Midbrain (tissue), 1 donor: ENCODE data around the gene PLCB4.

ENCODE experiments used
- DNase-seq: peaks from one replicate; lab custom pipeline; 2025; lab: John Stamatoyannopoulos, UW

Gene PLCB4

DNA sequence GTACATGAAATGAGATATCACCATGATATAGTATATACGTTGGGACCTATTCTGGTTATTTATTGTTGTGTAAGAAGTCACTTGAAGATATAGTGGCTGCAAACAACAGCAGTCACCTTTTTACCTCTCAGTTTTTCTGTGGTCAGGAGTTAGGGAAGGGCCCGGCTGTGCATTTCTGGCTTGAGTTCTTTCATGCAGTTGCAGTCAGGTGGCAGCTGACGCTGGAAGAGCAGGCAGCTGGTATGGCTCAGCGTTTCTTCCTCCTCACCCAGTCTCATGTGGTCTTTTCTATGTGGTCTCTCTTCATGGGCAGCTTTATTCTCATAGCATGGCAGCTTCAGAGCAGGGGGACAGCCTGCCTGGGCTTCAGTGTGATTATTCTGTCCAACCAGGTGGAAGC is 154.4 kb downstream of the PLCB4 start:
- no peak for DNase-seq

DNA sequence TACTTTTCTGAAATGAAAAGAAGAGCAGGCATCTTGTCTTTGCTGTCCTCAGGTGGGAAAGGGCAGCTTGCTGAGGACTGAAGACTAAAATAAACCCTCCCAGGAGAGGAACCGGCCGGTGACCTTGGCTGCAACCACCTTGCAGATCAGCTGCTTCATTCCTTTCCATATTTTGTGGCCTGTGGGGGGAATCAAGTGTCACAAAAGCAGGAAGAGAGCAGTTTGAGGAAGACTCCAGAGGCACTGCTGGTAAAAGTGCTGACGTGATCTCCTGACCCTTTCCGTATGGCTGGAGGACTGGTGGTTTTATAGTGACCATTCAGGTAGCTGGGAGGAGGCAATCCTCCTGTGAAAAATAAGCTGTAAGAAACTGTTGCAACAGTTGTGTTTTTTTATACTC is 157.0 kb downstream of the PLCB4 start:
- DNase-seq = no peak

DNA sequence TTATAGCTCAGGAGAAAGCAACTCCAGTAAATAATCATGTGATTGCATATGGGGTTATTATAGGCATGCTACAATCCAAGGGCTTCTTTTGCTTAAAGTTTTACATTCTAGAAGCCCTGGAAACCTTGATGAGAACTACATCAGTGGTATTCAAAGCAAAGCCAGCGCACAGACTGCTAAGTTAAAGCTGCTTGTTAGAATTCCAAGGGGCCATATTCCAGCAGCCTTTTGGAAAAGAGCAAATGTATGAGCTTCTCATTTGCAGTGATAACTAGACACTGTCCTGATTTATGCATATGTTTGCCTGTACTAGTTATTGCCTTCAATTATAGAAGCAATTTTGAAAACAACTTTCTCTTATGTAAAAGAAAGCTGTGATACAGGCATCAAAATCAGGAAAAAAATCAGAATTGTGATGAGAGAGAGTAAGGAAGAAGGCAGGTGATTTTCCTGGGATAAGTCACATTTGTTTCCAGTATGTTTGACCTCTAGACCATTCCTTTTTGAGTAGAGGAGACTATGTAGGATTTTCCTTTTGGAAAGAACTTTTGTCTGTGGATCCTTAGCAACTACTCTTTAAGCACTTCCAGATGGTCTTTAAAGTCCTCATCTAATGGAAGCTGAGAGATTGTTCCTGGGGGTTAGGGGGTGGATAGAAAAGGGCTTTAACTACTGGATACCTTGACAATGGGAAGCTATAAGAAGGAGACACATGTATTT is 159.2 kb downstream of the PLCB4 start:
- DNase-seq = no peak

DNA sequence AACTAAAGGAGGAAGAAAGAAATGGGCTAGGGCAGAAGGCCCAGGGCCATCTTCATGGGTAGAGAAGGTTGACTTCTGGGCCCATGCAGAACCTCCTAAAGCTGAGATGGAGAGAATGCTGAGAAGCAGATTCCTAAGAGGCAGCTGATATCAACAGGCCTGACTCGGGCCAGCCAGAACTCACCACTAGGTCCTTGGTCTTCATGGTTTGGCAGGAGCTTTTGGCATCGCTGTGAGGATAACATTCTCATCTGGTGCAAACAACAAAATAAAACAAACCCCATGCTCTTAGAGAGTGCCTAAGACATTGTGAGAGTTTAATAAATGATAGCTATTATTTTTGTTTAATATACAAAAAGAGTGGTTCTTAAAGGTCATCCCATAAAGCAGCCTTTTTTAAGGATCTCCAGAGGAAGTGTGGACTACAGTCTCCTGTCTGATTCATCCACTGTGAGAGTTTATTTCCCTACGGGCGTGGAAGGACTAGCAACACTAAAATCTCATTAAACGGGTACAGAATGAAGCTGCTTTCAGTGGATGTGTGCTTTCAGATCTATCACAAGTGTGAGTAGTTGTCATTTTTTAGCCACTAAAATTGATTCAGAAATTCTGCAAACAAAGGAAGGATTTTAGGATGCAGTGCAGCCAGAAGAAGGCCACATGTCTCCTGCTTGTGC is 160.0 kb downstream of the PLCB4 start:
- DNase-seq = no peak

DNA sequence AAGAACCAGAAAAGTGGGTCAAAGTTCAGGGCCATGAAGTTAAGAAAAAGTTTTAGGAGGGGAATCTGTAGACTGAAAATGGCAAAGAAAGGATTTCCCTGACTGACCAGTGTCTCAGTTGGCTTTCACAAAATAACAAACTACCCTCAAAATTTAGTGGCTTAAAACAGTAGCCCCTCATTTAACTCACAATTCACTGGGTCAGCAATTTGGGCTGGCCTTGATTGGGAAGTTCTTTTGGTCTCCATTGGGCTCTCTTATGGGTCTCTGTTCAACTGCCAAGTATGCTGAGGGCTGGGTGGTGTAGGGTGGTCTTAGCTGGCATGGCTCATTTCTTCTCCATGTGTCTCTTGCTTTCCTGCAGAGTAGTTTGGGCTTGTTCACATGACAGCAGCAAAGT is 161.5 kb downstream of the PLCB4 start:
- no peak for DNase-seq

DNA sequence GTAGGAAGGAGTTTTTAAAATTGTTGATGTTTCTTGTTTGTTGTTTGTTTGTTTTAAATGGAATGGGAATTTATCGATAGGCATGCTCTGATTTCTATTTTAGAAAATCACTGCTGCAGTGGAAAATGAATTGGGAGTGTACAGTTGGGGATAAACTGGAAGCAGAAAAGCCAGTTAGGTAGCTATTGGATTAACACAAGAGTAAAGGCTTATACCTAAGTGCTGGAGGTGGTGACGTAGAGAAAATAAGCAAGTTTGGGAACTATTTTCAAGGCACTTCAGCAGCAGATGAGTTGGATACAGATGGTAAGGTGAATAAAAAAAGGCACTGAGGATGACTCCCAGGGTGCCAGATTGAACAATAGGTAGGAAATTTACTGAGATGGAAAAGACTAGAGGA is 164.9 kb downstream of the PLCB4 start:
- DNase-seq = no peak

DNA sequence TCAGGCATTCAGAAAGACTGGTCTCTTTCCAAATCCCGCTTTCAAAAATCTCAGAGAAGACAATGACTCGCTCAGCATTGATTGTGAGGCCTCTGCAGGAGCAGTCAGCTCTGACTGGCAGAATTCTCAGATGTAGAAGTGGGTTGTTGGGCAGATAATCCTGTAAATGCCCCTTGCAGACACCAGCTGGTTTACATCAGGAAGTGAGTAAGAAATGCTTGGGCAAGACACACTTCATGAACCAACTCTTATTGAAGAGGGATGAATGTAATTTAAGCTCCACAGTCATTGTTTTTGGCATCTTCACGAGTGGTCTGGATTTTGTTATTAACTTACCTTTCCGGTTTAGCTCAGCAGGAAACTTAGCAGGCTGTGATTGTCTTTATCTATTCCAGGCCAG is 166.6 kb downstream of the PLCB4 start:
- no peak for DNase-seq

DNA sequence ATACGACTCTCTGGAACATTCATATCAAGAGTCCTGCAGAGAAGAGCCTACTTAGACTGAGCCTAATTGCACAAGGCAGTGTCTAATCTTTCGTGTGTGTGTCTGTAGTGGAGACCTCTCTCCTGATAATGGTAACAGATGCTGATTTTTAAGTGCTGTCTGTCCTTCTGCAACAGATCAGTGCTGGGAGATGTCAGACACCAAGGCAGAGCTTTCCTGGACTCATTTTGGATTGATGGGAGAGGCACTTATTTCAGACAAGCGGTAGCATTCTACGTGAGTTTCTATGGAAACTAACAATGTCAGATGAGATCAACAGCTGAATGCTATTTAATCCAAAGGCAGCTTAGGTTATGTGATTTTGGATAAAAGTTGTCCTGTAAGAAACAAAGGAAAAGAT is 167.6 kb downstream of the PLCB4 start:
- DNase-seq = no peak

DNA sequence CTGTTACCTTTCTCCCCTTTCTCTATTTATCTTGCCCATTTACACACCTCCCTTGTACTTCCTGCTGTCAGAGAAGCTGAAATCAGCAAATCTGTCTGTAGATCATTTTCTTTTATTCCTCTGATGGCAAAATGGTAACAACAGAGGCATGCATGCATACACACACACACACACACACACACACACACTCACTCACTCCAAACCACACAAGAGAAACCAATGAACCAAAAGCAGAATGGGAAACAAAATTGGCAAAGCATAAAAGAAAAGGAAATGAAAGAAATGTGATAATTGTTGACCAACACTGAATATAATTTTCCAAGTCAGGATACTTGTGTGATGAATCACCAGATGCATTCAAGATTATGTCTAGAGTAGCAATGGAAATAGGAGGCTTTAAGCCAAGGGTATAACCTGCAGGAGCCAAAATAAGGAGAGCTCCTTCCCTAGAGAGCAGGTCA is 172.4 kb downstream of the PLCB4 start:
- DNase-seq = no peak

DNA sequence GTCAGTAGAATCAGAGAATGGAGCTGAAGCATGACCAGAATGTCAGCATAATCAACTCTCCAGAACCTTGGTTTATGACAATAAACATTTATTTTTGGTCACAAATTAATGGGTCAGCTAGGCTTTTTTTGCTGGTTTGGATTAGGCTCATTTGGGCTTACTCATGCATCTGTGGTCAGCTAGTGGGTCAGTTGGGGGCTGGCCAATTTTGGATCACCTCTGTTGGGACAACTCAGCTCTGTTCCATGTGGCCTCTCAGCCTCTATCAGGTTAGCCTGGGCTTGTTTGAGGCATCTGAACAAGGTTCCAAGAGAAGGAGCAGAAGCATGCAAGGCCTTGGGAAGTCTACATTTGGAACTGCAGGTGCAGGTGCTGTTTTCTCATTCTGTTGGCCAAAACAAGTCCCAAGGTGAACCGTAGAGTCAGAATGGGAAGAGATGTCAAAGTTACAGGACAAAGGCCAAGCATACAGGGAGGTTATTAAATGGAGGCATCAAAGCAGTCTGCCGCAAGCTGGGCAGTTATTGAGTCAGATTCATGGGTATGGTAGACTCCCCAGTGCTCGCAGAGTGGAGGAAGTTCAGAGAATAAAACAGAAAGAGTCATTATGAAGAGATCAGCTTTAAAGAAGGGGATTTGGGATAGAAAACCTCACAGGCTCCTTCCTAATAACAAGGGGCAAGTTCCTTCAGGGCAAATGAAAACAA is 173.0 kb downstream of the PLCB4 start:
- no peak for DNase-seq

DNA sequence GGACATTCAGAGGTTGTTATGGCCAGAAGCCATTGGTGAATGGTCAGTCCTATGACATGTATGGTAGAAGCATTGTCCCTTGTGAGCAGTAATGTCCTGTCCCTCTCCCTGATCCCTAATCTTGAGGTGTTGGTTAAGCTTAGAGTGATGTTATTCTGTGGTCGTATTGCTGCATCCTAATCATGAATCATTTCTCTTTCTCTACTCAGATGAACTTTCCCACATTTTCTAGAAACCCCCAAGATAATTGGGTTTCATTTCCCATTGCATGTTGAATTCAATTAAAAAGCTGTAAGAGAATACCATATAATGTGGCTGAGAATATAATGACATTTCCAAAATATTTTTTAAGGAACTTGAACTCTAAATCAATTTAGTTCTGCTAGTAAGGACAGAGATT is 175.1 kb downstream of the PLCB4 start:
- DNase-seq = no peak

DNA sequence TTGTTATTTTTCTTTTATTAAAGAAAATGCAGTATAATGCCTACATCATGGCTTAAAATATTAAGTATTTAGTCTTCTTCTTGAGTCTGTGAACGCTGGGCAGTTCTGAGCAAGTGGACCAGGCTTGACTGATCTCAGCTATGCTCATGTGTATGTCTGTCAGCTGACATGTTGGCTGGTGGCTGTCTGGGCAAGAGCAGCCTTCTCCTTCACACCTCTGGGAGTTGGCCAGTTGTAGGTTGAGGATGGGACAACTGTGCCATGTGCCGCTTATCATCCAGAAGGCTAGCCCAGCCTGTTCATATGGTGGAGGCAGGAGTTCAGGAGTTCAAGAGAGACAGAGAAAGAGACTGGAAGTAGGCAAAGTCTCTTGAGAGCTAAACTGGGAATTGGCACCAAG is 175.9 kb downstream of the PLCB4 start:
- no peak for DNase-seq

DNA sequence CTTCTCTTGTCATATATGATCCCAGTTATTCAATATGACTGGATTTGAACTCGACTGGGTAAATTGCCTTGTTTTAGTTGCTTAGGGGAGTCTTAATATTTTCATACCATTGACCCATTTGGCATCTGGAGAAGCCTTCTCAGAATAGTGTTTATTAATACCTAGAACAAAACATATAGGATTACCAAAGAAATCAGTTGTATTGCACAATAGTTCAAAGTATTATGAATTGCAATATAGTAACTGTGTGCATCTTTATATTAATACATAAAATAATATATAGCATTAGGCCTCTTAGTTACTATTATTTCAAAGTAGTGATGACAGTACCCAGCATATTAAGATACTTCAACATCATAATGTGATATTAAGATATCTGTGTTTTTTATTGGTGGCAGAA is 177.8 kb downstream of the PLCB4 start:
- no peak for DNase-seq

DNA sequence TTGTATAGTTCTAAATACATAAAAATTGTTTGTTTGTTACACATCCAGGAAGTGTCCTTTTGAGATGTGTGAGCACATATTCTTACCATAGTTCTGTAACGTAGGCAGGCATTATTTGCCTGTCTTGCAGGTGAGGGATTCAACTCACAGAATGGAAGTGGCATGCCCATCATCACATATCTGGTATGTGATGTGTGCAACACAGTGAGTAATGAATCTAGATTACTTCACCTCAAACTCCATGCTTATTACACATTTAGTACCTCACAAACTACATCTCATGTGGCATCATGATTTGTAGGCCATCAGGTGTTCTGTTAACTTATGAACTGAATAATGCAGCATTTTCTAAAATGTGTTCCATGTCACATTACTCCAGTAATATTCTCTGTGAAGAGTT is 181.6 kb downstream of the PLCB4 start:
- DNase-seq = no peak

DNA sequence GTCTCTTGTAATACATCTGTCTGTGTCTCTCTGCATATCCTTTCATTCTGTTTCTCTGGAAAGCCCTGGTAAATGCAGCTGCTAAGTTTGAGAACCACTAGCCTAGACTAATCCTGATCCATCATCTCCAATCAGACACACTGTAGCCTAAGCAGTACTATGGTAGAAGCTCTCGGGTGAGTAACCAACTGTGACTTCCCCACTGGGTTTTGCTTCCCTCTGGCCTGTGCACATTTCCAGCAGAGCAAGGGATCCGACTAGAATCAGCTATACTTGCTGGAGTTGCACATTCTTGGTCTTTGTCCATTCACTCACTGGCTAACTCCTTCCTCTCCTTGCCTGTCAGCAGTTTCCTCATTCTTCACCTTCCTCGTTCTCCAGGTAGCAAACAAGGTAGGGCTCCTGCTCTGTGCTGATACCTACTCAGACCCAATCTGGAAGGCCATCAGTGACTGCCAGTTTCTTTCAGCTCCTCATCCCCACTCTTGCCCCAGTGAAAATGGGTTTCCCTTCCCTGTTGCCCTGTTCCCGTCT is 184.2 kb downstream of the PLCB4 start:
- DNase-seq = no peak

DNA sequence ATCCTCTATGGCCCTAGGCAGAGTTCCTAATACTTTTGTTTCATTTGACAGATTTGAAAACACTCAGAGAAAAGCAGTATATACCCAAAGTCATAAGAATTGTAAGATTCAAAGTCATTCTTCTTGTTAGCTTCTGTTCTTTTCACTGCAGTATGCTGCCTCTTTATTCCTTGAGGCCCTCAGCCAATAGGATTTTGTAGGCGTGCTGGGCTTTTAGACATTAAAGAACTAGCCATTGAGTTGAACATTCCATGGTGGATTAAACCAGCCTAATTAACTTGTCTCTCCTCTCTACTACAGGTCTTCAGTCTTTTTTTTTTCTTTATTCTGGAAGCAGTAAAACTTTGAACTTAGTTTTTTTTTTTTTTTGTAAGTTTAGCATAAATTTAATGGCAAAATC is 186.3 kb downstream of the PLCB4 start:
- DNase-seq = no peak

DNA sequence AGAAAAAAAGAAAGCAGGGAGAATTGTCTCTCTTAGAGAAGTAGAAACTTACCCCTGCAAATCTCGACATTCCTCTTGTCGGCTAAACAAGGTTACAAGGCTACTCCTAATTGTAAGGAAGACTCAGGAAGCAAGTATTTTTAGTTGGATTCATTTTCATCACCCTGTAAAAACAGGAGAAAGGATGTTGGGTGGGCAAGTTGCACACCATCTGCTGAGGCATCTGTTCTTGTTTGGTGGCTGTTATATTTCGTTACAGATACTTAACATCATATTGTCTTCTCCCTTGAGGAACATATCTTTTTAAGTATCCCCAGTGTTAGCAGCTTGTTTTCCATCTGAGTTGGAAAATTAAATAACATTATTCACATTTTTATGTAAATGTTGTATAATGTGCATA is 187.5 kb downstream of the PLCB4 start:
- no peak for DNase-seq

DNA sequence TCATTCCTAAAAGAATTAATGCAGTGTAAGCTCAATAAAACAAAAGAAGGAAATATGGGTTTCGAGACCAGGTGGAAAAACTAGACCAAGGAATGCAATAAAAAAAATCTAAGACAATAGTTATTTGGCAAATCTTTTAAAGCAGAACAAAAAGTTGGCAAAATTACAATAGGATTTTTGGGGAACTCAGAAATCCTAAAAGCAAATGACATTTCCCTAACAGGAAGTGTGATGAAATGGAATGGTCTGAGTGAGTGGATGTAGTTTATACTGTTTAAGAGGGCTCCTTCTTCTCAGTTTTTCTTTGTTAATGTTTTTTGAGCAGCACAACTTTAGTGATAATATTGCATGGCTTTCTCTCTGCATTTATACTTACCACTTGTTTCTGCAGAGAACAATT is 190.0 kb downstream of the PLCB4 start:
- no peak for DNase-seq

DNA sequence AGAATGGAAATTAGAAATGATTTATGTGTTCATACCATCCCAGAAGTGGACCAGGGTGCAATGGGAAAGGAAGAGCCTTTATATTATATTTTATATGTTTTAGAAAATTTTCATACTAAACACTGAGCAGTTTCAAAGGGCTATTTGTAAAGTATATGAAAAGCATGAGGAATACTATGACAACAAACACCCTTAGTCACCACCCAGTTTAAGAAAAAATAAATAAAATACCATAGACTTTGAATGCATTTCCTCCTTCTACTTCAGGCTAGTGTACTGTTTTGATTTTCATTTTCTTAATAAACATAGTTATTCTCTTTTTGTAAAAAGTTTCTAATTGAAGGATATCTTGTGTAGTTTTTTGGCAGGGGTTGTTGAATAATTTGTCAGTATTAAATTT is 191.1 kb downstream of the PLCB4 start:
- DNase-seq = no peak

DNA sequence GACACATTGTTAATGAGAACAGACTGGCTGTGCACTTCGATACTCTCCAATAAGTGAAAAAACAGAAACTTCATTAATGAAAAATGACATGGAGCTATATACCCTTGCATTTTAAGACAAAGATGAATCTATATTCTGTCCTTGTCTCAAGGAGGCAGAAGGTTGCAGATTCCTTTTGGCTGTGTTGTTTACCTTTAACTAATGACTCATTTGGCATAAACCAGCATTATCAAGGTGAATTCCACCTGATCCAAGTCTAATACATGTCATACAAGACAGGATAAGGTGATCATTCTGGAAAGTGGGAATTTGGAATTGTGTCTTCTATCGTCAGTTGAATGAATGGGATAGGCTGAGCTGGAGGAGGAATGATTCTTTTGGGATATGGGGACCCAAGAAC is 192.9 kb downstream of the PLCB4 start:
- no peak for DNase-seq

DNA sequence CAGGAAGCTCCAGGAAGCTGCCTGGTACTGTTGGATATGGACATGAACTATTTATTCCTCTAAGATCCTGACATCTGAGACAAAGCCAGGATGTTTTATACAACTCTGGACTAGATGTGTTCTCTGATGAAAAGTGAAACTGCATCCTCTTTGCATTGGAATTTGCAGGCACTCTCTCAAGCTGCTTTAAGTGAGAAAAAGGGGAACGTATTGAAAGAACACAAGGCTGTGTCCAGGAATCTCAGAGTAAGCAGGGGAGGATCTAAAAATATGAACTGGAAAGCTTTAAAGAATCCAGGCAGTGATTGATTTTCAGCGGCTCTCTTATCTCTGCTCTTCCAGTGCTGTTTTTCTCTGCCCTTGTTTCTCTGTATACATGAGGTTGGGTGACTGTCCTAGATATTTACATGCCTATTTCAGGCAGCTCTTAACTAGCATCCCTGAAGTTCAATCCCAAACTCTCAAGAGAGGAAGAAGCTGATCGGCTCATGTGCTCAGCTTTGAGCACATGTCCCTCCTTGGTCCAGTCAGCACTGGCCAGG is 193.8 kb downstream of the PLCB4 start:
- no peak for DNase-seq

DNA sequence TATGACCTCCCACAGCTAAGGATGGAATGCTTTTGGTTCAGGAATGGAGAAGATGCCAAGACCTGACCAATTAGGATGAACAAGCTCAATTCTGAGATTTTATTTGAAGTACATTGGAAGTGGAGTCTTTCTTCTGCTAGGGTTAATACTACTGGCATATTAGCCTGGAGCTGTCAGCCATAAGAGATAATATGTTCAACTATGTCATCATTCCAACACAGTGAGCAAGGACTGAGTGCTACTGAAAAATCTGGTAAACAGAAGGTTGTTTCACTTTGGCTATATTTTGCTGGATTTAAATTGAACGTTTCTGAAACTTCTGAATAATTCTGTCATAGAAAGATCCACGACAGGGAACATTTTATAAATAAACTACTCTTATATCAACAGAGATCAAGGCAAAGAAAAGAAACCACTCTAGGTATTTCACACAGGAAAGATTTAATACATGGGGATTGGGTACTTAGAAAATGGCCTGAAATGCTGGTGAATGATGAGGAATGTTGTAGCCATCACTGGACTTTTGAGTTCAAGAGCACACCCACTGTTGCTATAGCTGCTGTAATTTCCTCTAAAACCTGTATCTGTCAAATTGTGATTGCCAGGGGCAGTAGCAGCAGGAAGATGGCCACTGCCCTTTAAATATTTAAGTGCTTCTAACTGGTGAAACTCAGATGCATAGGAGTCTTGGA is 200.5 kb downstream of the PLCB4 start:
- DNase-seq = no peak
